Hepatocyte (in vitro differentiated cells): ENCODE results near the gene IL36RN. TPM values are rescaled to one million over a fixed set of nuclear protein-coding genes. Genes with fewer than 3 reads are reported as not detected.
"Not testable (repeated sequence)": the region's sequence is repeated elsewhere in the genome, so short reads cannot be mapped to it uniquely, and the experiment has no call there.

Experiments used
- DNase-seq: peaks from one replicate; pipeline ENCODE4 v3.0.0-alpha.2; 2016; ENCODE audit warnings: low spot score
- H2AFZ ChIP-seq: fragments of 200-600 bp; sonication (generic); 2 replicates; pipeline ENCODE4 v1.6.0; 2016; ENCODE audit warnings: antibody characterized with exemption, mild to moderate bottlenecking
- H3K27ac ChIP-seq: fragments of 200-600 bp; sonication (generic); 2 replicates; pipeline ENCODE4 v1.5.1; 2016; ENCODE audit warnings: mild to moderate bottlenecking
- H3K27me3 ChIP-seq: fragments of 200-600 bp; sonication (generic); 2 replicates; pipeline ENCODE4 v1.6.1; 2016
- H3K36me3 ChIP-seq: fragments of 200-600 bp; sonication (generic); replicated peaks from 2 replicates; pipeline ENCODE4 v1.5.1; 2016; ENCODE audit warnings: low read depth; ENCODE audit not compliant: insufficient read depth
- H3K4me1 ChIP-seq: fragments of 200-600 bp; sonication (generic); 2 replicates; pipeline ENCODE4 v1.5.1; 2016; ENCODE audit warnings: mild to moderate bottlenecking, moderate library complexity; ENCODE audit not compliant: insufficient read depth
- H3K4me2 ChIP-seq: fragments of 200-600 bp; sonication (generic); 2 replicates; pipeline ENCODE4 v1.6.0; 2016
- H3K4me3 ChIP-seq: fragments of 200-600 bp; sonication (generic); 2 replicates; pipeline ENCODE4 v1.5.1; 2016; ENCODE audit warnings: mild to moderate bottlenecking
- H3K79me2 ChIP-seq: fragments of 200-600 bp; sonication (generic); 2 replicates; pipeline ENCODE4 v1.6.0; 2017; ENCODE audit warnings: mild to moderate bottlenecking
- H3K9me2 ChIP-seq: fragments of 200-600 bp; sonication (generic); replicated peaks from 2 replicates; pipeline ENCODE4 v1.6.0; 2017; ENCODE audit warnings: mild to moderate bottlenecking; ENCODE audit not compliant: insufficient read depth
- H3K9me3 ChIP-seq: fragments of 200-600 bp; sonication (generic); 2 replicates; pipeline ENCODE4 v1.5.1; 2016; ENCODE audit warnings: low read depth, mild to moderate bottlenecking
- H4K20me1 ChIP-seq: fragments of 200-600 bp; sonication (generic); 2 replicates; pipeline ENCODE4 v1.6.0; 2016; ENCODE audit warnings: mild to moderate bottlenecking; ENCODE audit not compliant: insufficient read depth, poor library complexity, severe bottlenecking
- CTCF ChIP-seq: fragments of 200-600 bp; sonication (generic); IDR thresholded peaks from 2 replicates; pipeline ENCODE4 v1.5.1; 2016; ENCODE audit warnings: antibody characterized with exemption, mild to moderate bottlenecking; ENCODE audit not compliant: poor library complexity
- EZH2 ChIP-seq: fragments of 200-600 bp; sonication (generic); IDR thresholded peaks from 2 replicates; pipeline ENCODE4 v1.6.1; 2016; ENCODE audit warnings: antibody characterized with exemption, mild to moderate bottlenecking, borderline replicate concordance
- EZH2phosphoT487 ChIP-seq: fragments of 200-600 bp; sonication (generic); IDR thresholded peaks from one replicate; pipeline ENCODE4 v1.6.1; 2018; ENCODE audit warnings: antibody characterized with exemption, mild to moderate bottlenecking, low read depth, moderate library complexity; ENCODE audit not compliant: unreplicated experiment, severe bottlenecking
- WGBS: methylation state at CpG from one replicate; pipeline ENCODE4 v1.1.6; 2016; ENCODE audit warnings: low lambda C conversion rate; ENCODE audit errors: missing lambda C conversion rate; 5-methylcytosine and 5-hydroxymethylcytosine counted together
- polyA plus RNA-seq: library from polyadenylated mRNA; unstranded; fragments of >200 nt; fragmentation: Nextera tagmentation; extraction: Ambion mirVana; gene quantifications from 2 replicates; pipeline ENCODE4 v1.2.1, GENCODE V29; 2016
- total RNA-seq: library from RNA; depleted of rRNA; stranded (reverse); fragments of >200 nt; gene quantifications from 2 replicates; pipeline ENCODE4 v1.2.3, GENCODE V29; 2014

Gene IL36RN
- total and polyA plus RNA-seq, 2 experiments from 2014 or later, result 0.23 to 0.63 TPM

GRCh38 chr2:113091231-113091896 lies 32.4 kb downstream of the IL36RN start:
- no peaks in the 10 kb centered on the region for H3K9me3 ChIP-seq
- no peak overlapping the region for H3K27ac ChIP-seq
- H3K4me2 ChIP-seq, result no peak overlapping the region
- H3K4me1 ChIP-seq, result no peaks in the 10 kb centered on the region
- TF ChIP-seq EZH2 (no peak), CTCF (no peak), EZH2phosphoT487 (no peak)
- no peaks in the 10 kb centered on the region for H3K79me2 ChIP-seq
- H3K9me2 ChIP-seq, result no peaks in the 10 kb centered on the region
- no peaks in the 10 kb centered on the region for H3K36me3 ChIP-seq
- H3K27me3 ChIP-seq, result peaks cover 10% of the 10 kb centered on the region
- H2AFZ ChIP-seq, result no peak overlapping the region
- WGBS, result 58% methylated on average over 4 of the region's 4 CpGs
- no peak for DNase-seq
- H3K4me3 ChIP-seq, result no peak overlapping the region
- no peaks in the 10 kb centered on the region for H4K20me1 ChIP-seq

- Histone ChIP-seq H3K4me3 (no peak overlapping the region), H3K79me2 (no peaks in the 10 kb centered on the region), H3K27ac (no peak overlapping the region), H4K20me1 (no peaks in the 10 kb centered on the region), H3K4me2 (no peak overlapping the region), H3K9me2 (no peaks in the 10 kb centered on the region), H2AFZ (no peak overlapping the region), H3K27me3 (peaks cover 10% of the 10 kb centered on the region), H3K36me3 (no peaks in the 10 kb centered on the region), H3K9me3 (no peaks in the 10 kb centered on the region), H3K4me1 (no peaks in the 10 kb centered on the region)
- TF ChIP-seq EZH2 (no peak), CTCF (no peak)
- WGBS, result 86% methylated on average over 5 of the region's 5 CpGs
- no peak for DNase-seq
Measured at GRCh38 chr2:113092864-113093612, 34.0 kb downstream of the IL36RN start.

GRCh38 chr2:113093613-113093977 lies 34.6 kb downstream of the IL36RN start:
- no peaks in the 10 kb centered on the region for H3K36me3 ChIP-seq
- no peaks in the 10 kb centered on the region for H3K9me2 ChIP-seq
- peaks cover 6% of the 10 kb centered on the region for H3K27me3 ChIP-seq
- 36% methylated on average over 2 of the region's 2 CpGs for WGBS
- H3K4me2 ChIP-seq, result no peak overlapping the region
- H3K4me1 ChIP-seq, result no peaks in the 10 kb centered on the region
- H3K9me3 ChIP-seq, result no peaks in the 10 kb centered on the region
- no peak overlapping the region for H3K4me3 ChIP-seq
- DNase-seq, result no peak
- H4K20me1 ChIP-seq, result no peaks in the 10 kb centered on the region
- no peaks in the 10 kb centered on the region for H3K79me2 ChIP-seq
- no peak overlapping the region for H3K27ac ChIP-seq
- no peak for TF ChIP-seq EZH2phosphoT487
- no peak for TF ChIP-seq CTCF
- no peak for TF ChIP-seq EZH2
- no peak overlapping the region for H2AFZ ChIP-seq

- not testable (repeated sequence) for H3K79me2 ChIP-seq, H3K27me3 ChIP-seq, DNase-seq, H3K27ac ChIP-seq, H3K4me3 ChIP-seq, H2AFZ ChIP-seq, H3K9me2 ChIP-seq, H3K4me2 ChIP-seq, H3K36me3 ChIP-seq, H3K4me1 ChIP-seq, H4K20me1 ChIP-seq, H3K9me3 ChIP-seq
- WGBS, result 96% methylated on average over 7 of the region's 14 CpGs
Measured at GRCh38 chr2:113096306-113096705, 37.3 kb downstream of the IL36RN start.

DNA sequence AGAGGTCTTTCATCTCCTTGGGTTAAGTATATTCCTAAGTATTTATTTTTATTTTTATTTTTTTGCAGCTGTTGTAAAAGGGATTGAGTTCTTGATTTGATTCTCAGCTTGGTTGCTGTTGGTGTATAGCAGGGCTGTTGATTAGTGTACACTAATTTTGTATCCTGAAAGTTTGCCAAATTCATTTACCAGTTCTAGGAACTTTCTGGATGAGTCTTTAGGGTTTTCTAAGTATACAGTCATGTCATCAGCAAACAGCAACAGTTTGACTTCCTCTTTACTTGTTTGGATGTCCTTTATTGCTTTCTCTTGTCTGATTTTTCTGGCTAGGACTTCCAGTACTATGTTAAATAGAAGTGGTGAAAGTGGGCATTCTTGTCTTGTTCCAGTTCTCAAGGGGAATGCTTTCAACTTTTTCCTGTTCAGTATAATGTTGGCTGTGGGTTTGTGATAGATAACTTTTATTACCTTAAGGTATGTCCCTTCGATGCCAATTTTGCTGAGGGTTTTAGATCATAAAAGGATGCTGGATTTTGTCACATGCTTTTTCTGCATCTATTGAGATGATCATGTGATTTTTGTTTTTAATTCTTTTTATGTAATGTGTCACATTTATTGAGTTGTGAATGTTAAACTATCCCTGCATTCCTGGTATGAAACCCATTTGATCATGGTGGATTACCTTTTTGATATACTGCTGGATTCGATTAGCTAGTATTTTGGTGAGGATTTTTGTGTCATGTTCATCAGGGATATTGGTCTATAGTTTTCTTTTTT lies 38.0 kb downstream of the IL36RN start:
- not testable (repeated sequence) for H3K4me1 ChIP-seq, H3K36me3 ChIP-seq, H3K27ac ChIP-seq, H3K79me2 ChIP-seq, H2AFZ ChIP-seq, H3K9me2 ChIP-seq, H3K4me3 ChIP-seq, DNase-seq, H3K9me3 ChIP-seq, H3K4me2 ChIP-seq, H3K27me3 ChIP-seq, H4K20me1 ChIP-seq
- WGBS, result 78% methylated on average over 2 of the region's 2 CpGs
